Omental fat pad (tissue), 4 donors: ENCODE data around the gene ARNT2. TPM values are rescaled to one million over a fixed set of nuclear protein-coding genes. Genes with fewer than 3 reads are reported as not detected.

Experiments
- ATAC-seq: fragments of 150-250 bp; one replicate; pipeline ENCODE4 v1.9.1; 2016; ENCODE audit warnings: mild to moderate bottlenecking, moderate library complexity; ENCODE audit not compliant: low FRiP score
- DNase-seq: peaks from one replicate; pipeline ENCODE4 v3.0.0-alpha.2; 2019; ENCODE audit warnings: low spot score
- total RNA-seq, 4 donors: library from RNA; depleted of rRNA; stranded (reverse); fragments of >200 nt; gene quantifications; one replicate each; pipeline ENCODE4 v1.1.0, GENCODE V29; 2016
- TF ChIP-seq, protein P1 (sequence below), 3 donors: fragments of 450-650 bp; IDR thresholded peaks; one replicate each; pipeline ENCODE4 v1.5.1; 2016 to 2017; ENCODE audit warnings: antibody characterized with exemption in 3 of 3, mild to moderate bottlenecking in 3 of 3, moderate library complexity in 2 of 3

Gene ARNT2
- total RNA-seq, 4 donors from 2014 or later: 3.1 to 7.4 (median 3.4) TPM

DNA sequence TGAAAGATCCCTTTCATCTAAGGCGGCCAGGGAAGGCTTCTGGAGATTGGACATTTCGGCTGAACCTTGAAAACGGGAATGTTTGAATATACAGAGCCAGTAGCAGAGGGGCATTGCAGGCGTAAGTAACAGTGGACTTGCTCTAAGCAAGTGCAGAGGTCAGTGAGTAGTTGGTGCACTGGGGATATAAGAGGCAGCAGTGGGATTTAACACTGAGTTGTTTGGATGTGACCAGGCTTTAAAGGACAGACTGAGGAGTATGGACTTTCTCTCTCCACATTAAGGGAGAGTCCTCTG lies 1.3 kb downstream of the ARNT2 start:
- ATAC-seq (no peak), DNase-seq (no peak)
- TF ChIP-seq, protein P1, sequence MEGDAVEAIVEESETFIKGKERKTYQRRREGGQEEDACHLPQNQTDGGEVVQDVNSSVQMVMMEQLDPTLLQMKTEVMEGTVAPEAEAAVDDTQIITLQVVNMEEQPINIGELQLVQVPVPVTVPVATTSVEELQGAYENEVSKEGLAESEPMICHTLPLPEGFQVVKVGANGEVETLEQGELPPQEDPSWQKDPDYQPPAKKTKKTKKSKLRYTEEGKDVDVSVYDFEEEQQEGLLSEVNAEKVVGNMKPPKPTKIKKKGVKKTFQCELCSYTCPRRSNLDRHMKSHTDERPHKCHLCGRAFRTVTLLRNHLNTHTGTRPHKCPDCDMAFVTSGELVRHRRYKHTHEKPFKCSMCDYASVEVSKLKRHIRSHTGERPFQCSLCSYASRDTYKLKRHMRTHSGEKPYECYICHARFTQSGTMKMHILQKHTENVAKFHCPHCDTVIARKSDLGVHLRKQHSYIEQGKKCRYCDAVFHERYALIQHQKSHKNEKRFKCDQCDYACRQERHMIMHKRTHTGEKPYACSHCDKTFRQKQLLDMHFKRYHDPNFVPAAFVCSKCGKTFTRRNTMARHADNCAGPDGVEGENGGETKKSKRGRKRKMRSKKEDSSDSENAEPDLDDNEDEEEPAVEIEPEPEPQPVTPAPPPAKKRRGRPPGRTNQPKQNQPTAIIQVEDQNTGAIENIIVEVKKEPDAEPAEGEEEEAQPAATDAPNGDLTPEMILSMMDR (IDR thresholded peaks at IDR 0.05): no peak

DNA sequence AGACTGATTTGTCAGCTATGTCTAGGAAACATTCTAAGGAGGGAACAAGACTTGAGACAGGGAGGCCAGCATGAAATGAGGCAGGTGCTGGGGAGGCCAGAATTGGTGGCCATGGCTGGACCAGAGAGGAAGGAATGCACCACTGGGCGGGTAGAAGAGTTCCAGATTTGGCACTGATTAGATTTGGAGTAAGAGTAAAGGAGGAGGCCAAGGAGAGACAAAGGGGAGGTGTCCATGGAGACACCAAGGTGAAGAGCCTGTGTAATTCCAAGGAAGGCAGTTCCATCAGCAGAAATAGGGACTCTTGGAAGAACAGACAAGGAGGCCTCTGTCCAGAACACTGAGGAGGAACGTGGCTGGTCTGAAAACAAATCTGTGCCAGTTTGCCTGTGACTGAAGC lies 1.8 kb downstream of the ARNT2 start:
- ATAC-seq (no peak), DNase-seq (no peak)
- TF ChIP-seq, protein P1 (IDR thresholded peaks at IDR 0.05): no peak

DNA sequence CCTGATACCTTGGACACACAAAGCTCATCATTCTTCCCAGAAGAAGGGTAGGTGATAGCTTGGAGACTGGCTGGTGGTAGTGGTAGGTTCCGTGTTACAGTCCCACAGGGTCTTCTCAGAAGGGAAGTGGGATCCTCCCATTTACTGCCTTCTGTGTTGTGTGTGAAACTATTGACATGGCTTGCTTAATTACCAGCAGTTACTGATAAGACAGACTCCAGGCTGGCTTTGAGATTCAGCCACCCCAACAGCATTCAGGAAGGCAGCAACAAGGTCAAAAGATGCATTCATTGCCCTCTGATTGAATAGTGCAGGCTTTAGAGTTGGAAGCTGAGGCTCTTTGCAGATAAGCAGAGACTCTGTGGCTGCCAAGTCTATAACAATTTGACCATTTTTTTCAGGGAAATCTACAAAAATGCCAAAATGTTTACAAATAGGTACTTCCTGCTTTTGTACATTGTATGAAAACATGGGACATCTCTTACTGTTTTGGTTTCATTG lies 7.7 kb downstream of the ARNT2 start:
- DNase-seq: no peak
- TF ChIP-seq, protein P1 (IDR thresholded peaks at IDR 0.05): no peak
- no peak for ATAC-seq

DNA sequence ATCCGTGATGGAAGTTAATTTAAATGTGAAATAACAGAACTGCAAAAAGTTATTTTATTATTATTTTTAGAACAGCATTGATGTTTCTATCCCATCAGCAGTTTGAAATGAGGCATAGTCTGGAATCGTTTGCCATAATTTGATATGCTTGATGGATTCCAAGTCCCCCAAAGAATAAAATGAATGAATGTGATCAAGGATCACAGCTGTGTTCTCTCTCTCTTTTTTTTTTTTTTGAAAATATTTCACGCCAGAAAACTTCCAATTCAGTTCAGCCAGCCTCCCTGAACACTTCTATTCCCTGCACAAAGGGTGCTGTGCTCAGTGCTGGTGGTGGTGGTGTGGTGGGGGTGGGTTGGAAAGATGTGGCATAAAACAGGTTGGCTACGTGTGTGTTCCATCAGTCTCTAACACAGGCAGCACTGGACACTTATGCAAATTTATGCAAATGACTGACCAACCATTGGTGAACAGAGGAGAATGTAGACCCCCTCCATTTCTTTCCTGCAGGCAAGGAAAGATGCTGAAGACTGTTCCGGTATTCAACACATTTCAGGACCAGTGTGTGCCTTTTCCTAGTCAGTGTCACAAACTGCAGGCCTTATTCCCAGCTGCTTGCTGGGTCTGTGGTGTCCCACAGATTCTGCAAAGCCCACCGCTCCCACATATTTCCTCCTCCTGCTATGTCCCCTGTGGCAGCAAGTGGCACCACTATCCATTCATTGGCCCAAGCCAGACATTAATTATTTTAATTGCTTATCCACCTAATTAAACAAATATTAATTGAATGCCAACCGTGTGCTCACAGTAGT lies 10.6 kb downstream of the ARNT2 start:
- TF ChIP-seq, protein P1 (IDR thresholded peaks at IDR 0.05): no peak
- no peak for DNase-seq
- ATAC-seq: no peak

DNA sequence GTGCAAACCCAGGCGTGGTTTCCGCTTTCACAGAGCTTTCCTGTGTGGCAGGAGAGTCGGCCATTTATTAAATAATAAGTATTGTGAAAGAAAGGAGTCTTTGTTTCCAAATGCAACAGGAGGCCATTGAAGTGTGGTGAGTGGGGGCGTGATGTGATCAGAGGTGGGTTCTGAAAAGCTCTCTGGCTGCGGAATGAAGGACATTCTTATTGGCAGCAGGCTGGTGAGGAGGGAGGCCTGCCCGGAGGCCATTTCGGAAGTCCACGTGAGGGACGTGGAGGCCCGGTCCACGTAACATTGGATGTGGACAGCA lies 11.1 kb downstream of the ARNT2 start:
- ATAC-seq (no peak), DNase-seq (no peak)
- TF ChIP-seq, protein P1 (IDR thresholded peaks at IDR 0.05): no peak

DNA sequence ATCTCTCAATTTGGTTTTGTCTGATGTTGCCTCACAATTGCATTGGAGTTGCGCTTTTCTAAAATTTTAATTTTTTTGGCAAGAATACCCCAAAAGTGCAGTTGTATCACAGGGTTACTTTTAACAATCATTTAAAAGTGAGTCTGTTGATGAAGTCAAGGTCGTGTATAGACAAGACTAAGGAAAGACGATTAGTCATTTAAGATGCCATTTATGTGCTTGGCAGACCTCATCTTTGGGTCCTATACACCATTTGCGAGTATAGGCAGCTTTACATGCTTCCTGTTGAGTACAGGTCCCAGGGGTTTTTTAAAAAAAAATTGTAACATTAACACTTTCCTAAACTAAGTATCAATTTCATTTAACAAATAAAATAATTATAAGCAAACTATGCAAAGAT lies 12.5 kb downstream of the ARNT2 start:
- TF ChIP-seq, protein P1 (IDR thresholded peaks at IDR 0.05): no peak
- ATAC-seq (no peak), DNase-seq (no peak)

DNA sequence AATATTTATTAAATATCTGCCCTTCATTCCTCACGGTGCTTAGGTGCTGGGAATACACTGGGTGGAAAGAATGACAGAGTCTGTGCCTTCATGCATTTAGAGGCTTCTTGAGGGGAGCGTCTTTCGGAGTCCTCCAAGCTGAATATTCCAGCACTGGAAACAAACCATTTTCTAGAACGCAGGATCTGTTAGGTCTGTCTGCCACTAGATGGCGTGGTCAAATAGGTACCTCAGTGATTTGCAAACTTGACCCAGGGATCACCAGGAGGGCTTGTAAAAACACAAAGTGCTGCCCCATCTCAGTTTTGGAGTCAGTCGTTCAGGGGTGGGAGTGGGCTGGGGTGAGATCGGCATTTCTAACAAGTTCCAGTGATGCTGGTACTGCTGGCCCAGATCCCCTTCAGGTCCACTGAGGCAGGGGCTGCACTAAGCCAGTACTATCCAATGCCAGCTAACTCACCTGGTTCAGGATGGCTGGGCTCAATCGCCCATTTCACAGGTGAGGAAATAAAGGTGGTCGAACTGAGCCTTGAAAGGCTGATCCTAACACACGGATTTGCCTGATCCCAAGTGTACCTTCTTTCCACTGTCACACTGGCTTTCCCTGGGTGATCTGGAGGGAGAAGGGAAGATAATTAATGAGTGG lies 14.8 kb downstream of the ARNT2 start:
- ATAC-seq (no peak), DNase-seq (no peak)
- TF ChIP-seq, protein P1 (IDR thresholded peaks at IDR 0.05): no peak
